ENCODE results near the gene CNN1. TPM values are rescaled to one million over a fixed set of nuclear protein-coding genes. Genes with fewer than 3 reads are reported as not detected.
A peak's percentile ranks its signal among the peaks of the same experiment; 100 is the strongest.

CNN1 gene
- total and polyA plus RNA-seq, 2 experiments from 2014 or later = 13.3 to 20.9 TPM

GRCh38 chr19:11587975-11588631, 49.5 kb downstream of the CNN1 start:
- Histone ChIP-seq H3K36me3 (ENCODE audit: insufficient read depth) (no peaks in the 10 kb centered on the region), H3K4me1 (ENCODE audit: insufficient read depth) (no peaks in the 10 kb centered on the region), H3K4me3 (no peak overlapping the region), H4K20me1 (replicated peaks; ENCODE audit: insufficient read depth) (no peaks in the 10 kb centered on the region), H3K79me2 (replicated peaks; ENCODE audit: insufficient read depth) (no peaks in the 10 kb centered on the region), H3F3A (replicated peaks; ENCODE audit: low read depth) (no peaks in the 10 kb centered on the region), H3K27ac (ENCODE audit: low read depth) (no peak overlapping the region), H3K27me3 (ENCODE audit: insufficient read depth) (no peaks in the 10 kb centered on the region), H3K4me2 (no peak overlapping the region), H2AFZ (0 out of 2 replicates have a peak overlapping the region, but pooled peaks have one; percentile 38), H3K9me2 (ENCODE audit: insufficient read depth) (no peaks in the 10 kb centered on the region)
- DNase-seq (ENCODE audit: low spot score) (no peak), ATAC-seq (peak; percentile 53)
- peaks cover 11% of the 10 kb centered on the region for H3K27me3 Mint-ChIP-seq (ENCODE audit: insufficient read depth, low read depth, poor library complexity)
- H3K27ac Mint-ChIP-seq = no peak overlapping the region
- H3K4me3 Mint-ChIP-seq = no peak overlapping the region
- H3K4me1 Mint-ChIP-seq = no peaks in the 10 kb centered on the region
- TF ChIP-seq NANOG (IDR thresholded peaks at IDR 0.05; ENCODE audit: borderline replicate concordance) (no peak), CTCF (conservative IDR thresholded peaks at IDR 0.05; ENCODE audit: low read depth in 2 of 2) (peak in 1 of 2 experiments; percentile 14; a peak in 1 of 4 replicates)
- H3K36me3 Mint-ChIP-seq (ENCODE audit: low read depth) = no peaks in the 10 kb centered on the region
- H3K9me3 Mint-ChIP-seq = no peaks in the 10 kb centered on the region

GRCh38 chr19:11594084-11594483, 55.4 kb downstream of the CNN1 start:
- Histone ChIP-seq H3K79me2 (replicated peaks; ENCODE audit: insufficient read depth) (peaks cover 15% of the 10 kb centered on the region), H3K9me2 (ENCODE audit: insufficient read depth) (no peaks in the 10 kb centered on the region), H4K20me1 (replicated peaks; ENCODE audit: insufficient read depth) (peaks cover 8% of the 10 kb centered on the region; the same call in 1 of the 2 replicates), H3K4me1 (ENCODE audit: insufficient read depth) (peaks cover 3% of the 10 kb centered on the region; the same call in 1 of the 2 replicates), H2AFZ (no peak overlapping the region), H3K4me2 (no peak overlapping the region), H3F3A (replicated peaks; ENCODE audit: low read depth) (no peaks in the 10 kb centered on the region; the same call in 1 of the 2 replicates), H3K27me3 (ENCODE audit: insufficient read depth) (no peaks in the 10 kb centered on the region), H3K36me3 (ENCODE audit: insufficient read depth) (peaks cover 2% of the 10 kb centered on the region; the same call in 1 of the 2 replicates), H3K27ac (ENCODE audit: low read depth) (no peak overlapping the region), H3K4me3 (no peak overlapping the region)
- TF ChIP-seq ETS1 (IDR thresholded peaks at IDR 0.05) (no peak), CREB1 (CRISPR knock-in tag; IDR thresholded peaks at IDR 0.05; ENCODE audit: low read depth) (no peak)
- H3K9me3 Mint-ChIP-seq = no peaks in the 10 kb centered on the region
- peaks cover 10% of the 10 kb centered on the region for H3K27me3 Mint-ChIP-seq (ENCODE audit: insufficient read depth, low read depth, poor library complexity)
- H3K4me1 Mint-ChIP-seq = peaks cover 3% of the 10 kb centered on the region; the same call in 1 of the 3 replicates
- H3K36me3 Mint-ChIP-seq (ENCODE audit: low read depth) = peaks cover 13% of the 10 kb centered on the region
- ATAC-seq (no peak), DNase-seq (ENCODE audit: low spot score) (no peak)
- no peak overlapping the region for H3K27ac Mint-ChIP-seq
- no peak overlapping the region for H3K4me3 Mint-ChIP-seq

- no peak for DNase-seq (ENCODE audit: low spot score)
- Histone ChIP-seq H3F3A (replicated peaks; ENCODE audit: low read depth) (no peaks in the 10 kb centered on the region; the same call in 1 of the 2 replicates), H3K4me1 (ENCODE audit: insufficient read depth) (peaks cover 3% of the 10 kb centered on the region; the same call in 1 of the 2 replicates), H3K36me3 (ENCODE audit: insufficient read depth) (peaks cover 9% of the 10 kb centered on the region), H3K27ac (ENCODE audit: low read depth) (no peak overlapping the region), H3K4me2 (no peak overlapping the region), H3K4me3 (no peak overlapping the region), H4K20me1 (replicated peaks; ENCODE audit: insufficient read depth) (peaks cover 11% of the 10 kb centered on the region), H2AFZ (no peak overlapping the region), H3K79me2 (replicated peaks; ENCODE audit: insufficient read depth) (peaks cover 36% of the 10 kb centered on the region), H3K9me2 (ENCODE audit: insufficient read depth) (no peaks in the 10 kb centered on the region), H3K27me3 (ENCODE audit: insufficient read depth) (no peaks in the 10 kb centered on the region)
- Mint-ChIP-seq H3K27me3 (ENCODE audit: insufficient read depth, low read depth, poor library complexity) (peaks cover 4% of the 10 kb centered on the region), H3K27ac (peak overlapping the region; percentile 98; the same call in 1 of the 2 replicates), H3K9me3 (no peaks in the 10 kb centered on the region; the same call in 2 of the 3 replicates), H3K4me1 (peaks cover 8% of the 10 kb centered on the region; the same call in 2 of the 3 replicates), H3K4me3 (peak overlapping the region; percentile 24; the same call in 1 of the 3 replicates), H3K36me3 (ENCODE audit: low read depth) (peaks cover 33% of the 10 kb centered on the region)
- no peak for ATAC-seq
- no peak for TF ChIP-seq STAT1 (IDR thresholded peaks at IDR 0.05; ENCODE audit: unreplicated experiment)
- TF ChIP-seq ZNF331 (CRISPR knock-in tag; IDR thresholded peaks at IDR 0.05; ENCODE audit: low read depth) = no peak
- no peak for TF ChIP-seq EZH2phosphoT487 (IDR thresholded peaks at IDR 0.05; ENCODE audit: unreplicated experiment)
- TF ChIP-seq JUNB (IDR thresholded peaks at IDR 0.05; ENCODE audit: unreplicated experiment) = no peak
- no peak for TF ChIP-seq REST (IDR thresholded peaks at IDR 0.05; ENCODE audit: unreplicated experiment)
- TF ChIP-seq EZH2 (IDR thresholded peaks at IDR 0.05; ENCODE audit: low read depth, unreplicated experiment) = no peak
These were observed 57.5 kb downstream of the CNN1 start for GRCh38 chr19:11596156-11596555.

Data from GM23338 (cell line).